ENCODE measurements around the gene THUMPD3.

The THUMPD3 gene

GRCh38 chr3:9390265-9390888 is 27.5 kb downstream of the THUMPD3 start:
- no peak overlapping the region for H3K27ac ChIP-seq
- TF ChIP-seq CTCF (IDR thresholded peaks at IDR 0.05) (no peak), ZFX (IDR thresholded peaks at IDR 0.05; ENCODE audit: borderline replicate concordance) (no peak)

GRCh38 chr3:9392041-9392440 is 29.2 kb downstream of the THUMPD3 start:
- H3K27ac ChIP-seq, result peak overlapping the region; percentile 5; the same call in 1 of the 2 replicates
- no peak for TF ChIP-seq CTCF (IDR thresholded peaks at IDR 0.05)
- TF ChIP-seq ZFX (IDR thresholded peaks at IDR 0.05; ENCODE audit: borderline replicate concordance), result no peak

DNA sequence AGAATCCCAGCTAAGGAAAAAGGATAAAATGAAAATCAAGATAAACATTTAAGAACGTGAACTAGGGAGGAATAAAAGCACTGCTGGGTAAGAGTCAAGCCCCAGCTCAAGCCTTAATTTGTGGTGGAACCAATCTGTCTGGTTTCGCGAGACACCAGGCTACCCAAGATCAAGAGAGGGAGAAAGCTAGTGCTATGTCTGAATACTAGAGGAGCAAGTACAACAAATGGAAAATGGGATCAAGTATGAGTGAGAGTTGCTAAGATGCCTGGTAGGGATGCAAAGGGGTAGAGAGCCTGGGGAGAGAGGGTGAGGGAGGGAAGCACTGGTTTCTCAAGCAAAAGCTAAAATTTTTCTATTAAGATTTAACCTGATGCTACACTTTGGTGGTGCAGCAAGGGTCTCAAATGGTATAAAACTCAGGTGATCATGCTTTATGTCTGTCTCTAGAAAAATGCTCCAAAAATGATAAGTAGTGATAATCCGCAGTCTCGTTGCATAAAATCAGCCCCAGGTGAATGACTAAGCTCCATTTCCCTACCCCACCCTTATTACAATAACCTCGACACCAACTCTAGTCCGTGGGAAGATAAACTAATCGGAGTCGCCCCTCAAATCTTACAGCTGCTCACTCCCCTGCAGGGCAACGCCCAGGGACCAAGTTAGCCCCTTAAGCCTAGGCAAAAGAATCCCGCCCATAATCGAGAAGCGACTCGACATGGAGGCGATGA is 32.9 kb downstream of the THUMPD3 start:
- H3K27ac ChIP-seq, result peak overlapping the region; percentile 97
- TF ChIP-seq ZFX (IDR thresholded peaks at IDR 0.05; ENCODE audit: borderline replicate concordance) (no peak), CTCF (IDR thresholded peaks at IDR 0.05) (no peak)

DNA sequence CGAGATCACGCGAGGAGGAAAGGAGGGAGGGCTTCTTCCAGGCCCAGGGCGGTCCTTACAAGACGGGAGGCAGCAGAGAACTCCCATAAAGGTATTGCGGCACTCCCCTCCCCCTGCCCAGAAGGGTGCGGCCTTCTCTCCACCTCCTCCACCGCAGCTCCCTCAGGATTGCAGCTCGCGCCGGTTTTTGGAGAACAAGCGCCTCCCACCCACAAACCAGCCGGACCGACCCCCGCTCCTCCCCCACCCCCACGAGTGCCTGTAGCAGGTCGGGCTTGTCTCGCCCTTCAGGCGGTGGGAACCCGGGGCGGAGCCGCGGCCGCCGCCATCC is 33.4 kb downstream of the THUMPD3 start:
- no peak for TF ChIP-seq CTCF (IDR thresholded peaks at IDR 0.05)
- no peak for TF ChIP-seq ZFX (IDR thresholded peaks at IDR 0.05; ENCODE audit: borderline replicate concordance)
- peak overlapping the region; percentile 97 for H3K27ac ChIP-seq

DNA sequence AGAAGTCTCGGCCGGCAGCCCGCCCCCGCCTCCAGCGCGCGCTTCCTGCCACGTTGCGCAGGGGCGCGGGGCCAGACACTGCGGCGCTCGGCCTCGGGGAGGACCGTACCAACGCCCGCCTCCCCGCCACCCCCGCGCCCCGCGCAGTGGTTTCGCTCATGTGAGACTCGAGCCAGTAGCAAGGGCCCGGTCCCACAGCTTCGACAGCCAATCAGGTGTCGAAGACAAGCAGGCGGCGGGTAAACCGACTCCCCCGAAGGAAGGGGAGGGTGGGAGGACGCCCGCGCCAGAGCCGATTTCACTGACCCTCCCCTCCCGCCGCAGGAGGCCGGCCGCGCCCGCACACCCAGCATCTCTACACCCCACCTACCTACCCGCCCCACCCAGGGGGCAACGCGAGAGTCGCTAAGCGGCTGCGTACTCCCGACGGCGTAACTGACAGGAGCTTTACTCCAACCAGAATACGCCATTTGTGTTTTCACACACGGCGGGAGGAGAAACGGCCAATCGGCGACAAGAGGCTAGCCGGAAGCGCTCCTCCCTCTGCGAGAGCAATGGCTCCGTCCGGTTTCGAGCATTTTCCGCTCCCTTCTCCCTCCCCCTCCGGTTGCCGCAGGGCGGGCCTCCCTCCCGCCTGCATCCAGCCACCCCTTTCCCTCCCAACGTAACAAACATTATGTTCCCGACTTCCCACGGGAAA is 33.9 kb downstream of the THUMPD3 start:
- TF ChIP-seq CTCF (IDR thresholded peaks at IDR 0.05) (no peak), ZFX (IDR thresholded peaks at IDR 0.05; ENCODE audit: borderline replicate concordance) (no peak)
- peak overlapping the region; percentile 97 for H3K27ac ChIP-seq

- peak within 1 kb of the TSS; percentile 97 for H3K27ac ChIP-seq
- TF ChIP-seq CTCF (IDR thresholded peaks at IDR 0.05) (no peak), ZFX (IDR thresholded peaks at IDR 0.05; ENCODE audit: borderline replicate concordance) (no peak)
Observed at GRCh38 chr3:9397332-9397905, 34.6 kb downstream of the THUMPD3 start, which contains the start of gene SETD5. TSS of gene SETD5 (plus strand) at chr3:9397615. CDS start at chr3:9428939, 31,324 bp downstream.

Measured in 22Rv1 (cell line).